Measurements from ENCODE around the gene RPL23. TPM values are rescaled to one million over a fixed set of nuclear protein-coding genes. Genes with fewer than 3 reads are reported as not detected.

The RPL23 gene
- total RNA-seq, 4 donors from 2014 or later = 755 to 2,040 (median 1,511) TPM

GRCh38 chr17:38872671-38873385 lies 19.3 kb upstream of the RPL23 start:
- ATAC-seq = no peak
- Histone ChIP-seq H3K27me3 (no peaks in the 10 kb centered on the region), H3K4me3 (peak overlapping the region in 1 of 2 donors; percentile 97), H3K27ac (peak overlapping the region in 3 of 4 donors; percentile 94 to 96 (median 95)), H3K4me1 (peaks cover 0 to 79% (median 59%) of the 10 kb centered on the region in 3 donors), H3K36me3 (peaks cover 0 to 2% of the 10 kb centered on the region in 2 donors), H3K9me3 (no peaks in the 10 kb centered on the region)
- TF ChIP-seq EP300 (IDR thresholded peaks at IDR 0.05) = no peak
- 31 to 48% methylated on average over 7 of the region's 9 CpGs for WGBS, 2 donors (ENCODE audit: low coverage in 1 of 2)

- 6% methylated on average over 3 of the region's 5 CpGs; no CpG with 5 or more reads in 1 of the 2 donors for WGBS, 2 donors (ENCODE audit: low coverage in 1 of 2)
- H3K27me3 ChIP-seq = no peaks in the 10 kb centered on the region
- H3K4me3 ChIP-seq = peak overlapping the region in 1 of 2 donors; percentile 97
- peaks cover 0 to 79% (median 54%) of the 10 kb centered on the region in 3 donors for H3K4me1 ChIP-seq
- H3K9me3 ChIP-seq = no peaks in the 10 kb centered on the region
- no peaks in the 10 kb centered on the region for H3K36me3 ChIP-seq
- H3K27ac ChIP-seq = peak overlapping the region in 3 of 4 donors; percentile 94 to 96 (median 95)
- TF ChIP-seq POLR2A (IDR thresholded peaks at IDR 0.05) (no peak), POLR2AphosphoS5 (IDR thresholded peaks at IDR 0.05) (no peak), CTCF (IDR thresholded peaks at IDR 0.05) (no peak), EP300 (IDR thresholded peaks at IDR 0.05) (no peak)
- no peak for ATAC-seq
Observed at GRCh38 chr17:38872027-38872511, 18.5 kb upstream of the RPL23 start.

- TF ChIP-seq POLR2AphosphoS5 (IDR thresholded peaks at IDR 0.05) (peak; percentile 56), CTCF (IDR thresholded peaks at IDR 0.05) (peak in 1 of 4 experiments; percentile 28), POLR2A (IDR thresholded peaks at IDR 0.05) (no peak)
- H3K4me3 ChIP-seq = peak overlapping the region; percentile 84 to 97
- no peaks in the 10 kb centered on the region for H3K36me3 ChIP-seq
- WGBS, 2 donors (ENCODE audit: low coverage in 1 of 2) = 6 to 51% methylated on average over 2 to 4 of the region's 11 CpGs
- no peak for ATAC-seq
- no peaks in the 10 kb centered on the region for H3K27me3 ChIP-seq
- peaks cover 0 to 73% (median 49%) of the 10 kb centered on the region in 3 donors for H3K4me1 ChIP-seq
- peak overlapping the region; percentile 89 to 96 (median 94) for H3K27ac ChIP-seq
- H3K9me3 ChIP-seq = no peaks in the 10 kb centered on the region
Observed at GRCh38 chr17:38871247-38872015, 17.9 kb upstream of the RPL23 start.

- Histone ChIP-seq H3K4me3 (peak overlapping the region; percentile 84 to 97), H3K4me1 (peaks cover 0 to 64% (median 44%) of the 10 kb centered on the region in 3 donors), H3K36me3 (no peaks in the 10 kb centered on the region), H3K27ac (peak overlapping the region; percentile 89 to 96 (median 94)), H3K27me3 (no peaks in the 10 kb centered on the region), H3K9me3 (no peaks in the 10 kb centered on the region)
- 0% methylated on average over 2 to 11 of the region's 56 CpGs for WGBS, 2 donors (ENCODE audit: low coverage in 1 of 2)
- peak; percentile 44 for ATAC-seq
- TF ChIP-seq CTCF (IDR thresholded peaks at IDR 0.05) = peak in 1 of 4 experiments; percentile 33
- TF ChIP-seq POLR2A (IDR thresholded peaks at IDR 0.05) = no peak
- TF ChIP-seq POLR2AphosphoS5 (IDR thresholded peaks at IDR 0.05) = no peak
Observed at GRCh38 chr17:38870259-38871165, 17.0 kb upstream of the RPL23 start.

Data from gastroesophageal sphincter (tissue), 4 donors.